HG03095 (cell line): ENCODE data around the gene EPAS1.

Experiments
- ATAC-seq: cut with Tn5 transposase; IDR thresholded peaks from one replicate; pipeline ENCODE4 v1.9.1; 2021; ENCODE audit warnings: moderate library complexity; ENCODE audit not compliant: unreplicated experiment

Gene EPAS1

DNA sequence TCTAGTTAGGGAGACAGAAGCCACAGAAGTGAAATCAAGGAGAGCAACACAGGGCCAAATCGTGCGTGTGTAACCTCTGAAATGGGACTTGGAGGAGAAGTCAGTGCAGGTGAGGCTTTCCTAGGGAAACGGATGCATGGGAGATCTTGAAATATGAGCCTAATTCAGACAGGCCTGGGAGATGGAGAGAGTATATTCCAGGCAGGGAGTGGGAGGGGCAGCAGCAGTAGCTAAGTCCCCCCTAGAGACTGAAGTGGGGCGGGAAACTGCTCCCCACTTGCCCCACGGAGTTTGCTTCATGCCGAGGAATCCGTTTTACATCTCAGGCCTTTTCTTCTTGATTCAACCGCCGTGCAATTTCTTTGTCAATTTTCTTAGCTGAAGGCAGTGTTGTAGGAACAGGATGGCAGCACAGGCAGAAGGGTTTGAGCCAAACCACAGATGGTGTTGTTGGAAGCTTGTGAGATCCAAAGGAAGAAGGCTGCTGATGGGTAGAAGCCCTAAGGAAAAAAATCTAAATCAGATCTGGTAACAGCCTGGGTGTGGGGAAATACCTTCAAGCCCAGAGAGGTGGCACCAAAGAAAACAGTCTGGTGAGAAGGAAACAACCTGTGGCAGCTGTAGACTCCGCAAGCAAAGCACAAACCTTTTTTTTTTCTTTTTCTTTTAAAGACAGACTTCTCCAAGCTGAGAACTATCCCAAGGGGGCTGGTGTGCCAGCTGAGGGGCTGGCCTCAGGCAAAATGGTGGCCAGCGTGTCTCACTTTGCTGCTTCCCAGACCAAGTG lies 40.2 kb downstream of the EPAS1 start:
- no peak for ATAC-seq

GRCh38 chr2:46338674-46339073 lies 41.5 kb downstream of the EPAS1 start:
- no peak for ATAC-seq

DNA sequence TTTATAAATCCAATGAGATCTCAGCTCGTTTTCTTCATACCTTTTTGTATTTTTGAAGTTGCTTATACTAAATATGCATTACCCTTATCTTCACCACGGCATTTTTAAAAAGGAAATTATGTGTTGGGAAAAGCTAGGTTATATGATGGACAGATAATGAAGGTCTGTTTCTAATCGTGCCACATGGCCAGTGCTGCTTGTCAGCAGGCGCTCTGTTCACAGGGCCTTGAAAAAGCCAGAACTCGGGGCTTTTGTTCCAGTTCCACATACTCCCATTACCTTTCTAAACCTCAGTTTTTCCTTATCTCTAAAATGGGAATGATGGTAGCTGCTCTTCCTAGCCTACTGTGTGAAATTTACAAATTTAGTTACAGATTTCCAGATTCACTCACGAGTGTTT lies 42.0 kb downstream of the EPAS1 start:
- no peak for ATAC-seq

- no peak for ATAC-seq
Measured at GRCh38 chr2:46339676-46340459, 42.7 kb downstream of the EPAS1 start.

DNA sequence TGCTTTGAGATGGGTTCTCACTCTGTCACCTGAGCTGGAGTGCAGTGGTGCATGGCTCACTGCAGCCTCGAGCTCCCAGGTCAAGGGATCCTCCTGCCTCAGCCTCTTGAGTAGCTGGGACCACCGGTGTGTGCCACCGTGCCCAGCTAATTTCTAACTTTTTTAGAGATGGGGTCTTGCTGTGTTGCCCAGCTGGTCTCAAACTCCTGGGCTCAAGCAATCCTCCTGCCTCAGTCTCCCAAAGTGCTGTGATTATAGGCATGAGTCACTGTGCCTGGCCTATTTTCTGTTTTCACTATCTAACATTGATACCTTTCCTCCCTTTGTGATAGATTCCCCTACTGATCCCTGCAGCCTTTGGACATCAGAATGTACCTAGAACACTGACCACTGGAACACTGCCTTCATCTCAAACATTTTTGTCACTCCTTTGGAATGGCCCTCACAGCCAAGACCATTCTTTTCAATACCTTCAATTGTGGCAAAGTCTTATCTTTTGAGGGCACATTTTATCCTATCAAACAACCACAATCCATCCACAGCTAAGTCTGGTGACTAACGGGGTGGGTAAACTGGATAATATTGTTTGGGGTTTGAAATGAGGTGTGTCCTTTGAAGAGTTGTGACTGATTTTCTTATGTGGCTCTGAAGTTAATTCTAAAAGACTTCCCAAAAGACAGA lies 43.7 kb downstream of the EPAS1 start:
- ATAC-seq: no peak

DNA sequence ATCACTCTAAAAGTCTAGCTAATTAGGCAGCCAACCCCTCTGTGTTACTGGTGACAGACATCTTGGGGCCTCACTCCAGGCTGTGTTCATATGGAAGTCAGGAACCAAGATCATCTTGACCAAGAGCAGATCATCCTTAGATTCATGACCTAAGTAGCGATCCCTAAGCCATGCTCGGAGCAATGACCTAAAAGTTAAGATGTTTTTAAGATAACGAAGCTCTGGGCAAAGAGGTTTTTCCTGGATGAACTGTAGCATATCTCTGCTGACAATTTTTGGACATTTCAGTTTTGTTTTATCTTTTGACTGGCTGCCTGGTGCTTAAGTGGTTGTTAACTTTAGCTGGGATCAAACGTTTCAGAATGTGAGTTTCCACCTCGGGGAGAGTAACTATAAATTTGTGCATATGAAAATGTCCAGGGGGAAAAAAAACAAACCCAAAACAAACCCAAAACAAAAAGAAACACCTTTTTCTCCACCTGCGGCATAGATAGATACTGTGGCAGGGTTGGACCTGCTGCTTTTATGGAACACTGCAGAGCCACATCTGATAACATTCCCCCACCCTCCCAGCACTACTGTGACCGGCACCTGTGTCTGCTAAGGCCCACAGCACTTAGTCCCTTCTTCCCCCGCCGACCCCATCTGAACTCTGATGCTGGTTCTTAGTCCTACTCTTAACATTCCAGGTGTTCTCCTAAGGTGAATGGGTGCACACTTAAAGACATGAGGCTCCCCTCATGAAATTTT lies 45.5 kb downstream of the EPAS1 start:
- ATAC-seq: no peak

DNA sequence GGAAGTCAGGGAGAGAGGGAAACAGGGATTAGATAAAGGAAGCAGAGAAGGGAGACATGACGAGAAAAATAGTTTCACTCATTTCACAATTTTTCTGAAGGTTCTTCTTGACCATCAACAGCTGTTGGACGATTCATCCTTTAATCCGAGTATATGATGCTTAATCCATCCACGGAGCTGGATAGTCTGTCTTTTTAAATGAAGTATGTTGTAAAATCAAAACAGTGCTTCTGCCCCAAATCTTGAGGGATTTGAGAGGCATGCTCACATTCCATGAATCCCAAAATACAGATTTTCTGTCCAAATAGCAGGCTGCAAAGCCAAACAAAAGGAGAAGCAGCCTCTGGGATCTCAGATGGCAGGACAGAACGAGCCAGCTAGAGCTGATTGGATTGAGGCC lies 47.5 kb downstream of the EPAS1 start:
- ATAC-seq: no peak

- ATAC-seq: no peak
Measured at GRCh38 chr2:46345775-46346174, 48.6 kb downstream of the EPAS1 start.

DNA sequence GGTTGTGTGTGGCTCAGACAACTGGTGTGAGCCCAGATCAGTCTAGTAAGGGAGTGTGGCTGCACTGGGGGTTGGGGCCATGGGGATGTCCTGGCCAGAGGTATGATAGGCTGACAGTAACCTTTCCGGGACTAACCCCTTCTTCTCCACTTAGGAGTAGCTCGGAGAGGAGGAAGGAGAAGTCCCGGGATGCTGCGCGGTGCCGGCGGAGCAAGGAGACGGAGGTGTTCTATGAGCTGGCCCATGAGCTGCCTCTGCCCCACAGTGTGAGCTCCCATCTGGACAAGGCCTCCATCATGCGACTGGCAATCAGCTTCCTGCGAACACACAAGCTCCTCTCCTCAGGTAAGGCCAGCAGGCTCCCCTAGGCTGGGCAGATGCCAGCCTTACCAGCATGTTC lies 49.5 kb downstream of the EPAS1 start:
- no peak for ATAC-seq

DNA sequence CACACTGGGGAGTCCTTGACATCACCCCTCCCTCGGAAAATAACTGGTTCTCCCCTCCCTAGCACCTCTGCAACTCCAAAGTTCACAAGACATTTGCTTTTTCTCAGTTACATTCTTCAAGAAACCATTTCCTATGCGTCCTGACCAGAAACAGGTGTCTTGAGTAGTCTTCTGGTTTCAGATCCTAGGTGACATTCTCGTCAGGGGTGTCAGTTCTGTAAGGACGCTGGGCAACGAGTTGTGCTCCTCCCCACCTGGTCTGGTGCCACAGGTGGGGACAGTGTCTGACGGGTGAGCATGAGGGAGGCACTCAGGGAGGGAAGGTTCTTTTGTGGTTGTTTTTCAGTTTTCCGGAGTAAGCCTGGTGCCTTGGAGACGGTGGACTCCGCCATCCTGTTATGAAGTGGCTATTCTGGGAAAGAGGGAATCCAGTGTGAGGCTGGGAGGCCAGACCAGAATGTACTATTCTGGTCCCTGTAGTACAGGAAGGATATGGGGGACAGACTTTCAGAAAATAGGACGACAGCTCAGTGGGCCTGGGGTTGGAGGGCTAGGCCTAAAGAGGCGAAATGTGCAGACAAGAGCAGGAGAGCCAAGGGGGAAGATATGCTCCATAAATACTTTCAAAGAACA lies 50.6 kb downstream of the EPAS1 start:
- ATAC-seq: no peak

DNA sequence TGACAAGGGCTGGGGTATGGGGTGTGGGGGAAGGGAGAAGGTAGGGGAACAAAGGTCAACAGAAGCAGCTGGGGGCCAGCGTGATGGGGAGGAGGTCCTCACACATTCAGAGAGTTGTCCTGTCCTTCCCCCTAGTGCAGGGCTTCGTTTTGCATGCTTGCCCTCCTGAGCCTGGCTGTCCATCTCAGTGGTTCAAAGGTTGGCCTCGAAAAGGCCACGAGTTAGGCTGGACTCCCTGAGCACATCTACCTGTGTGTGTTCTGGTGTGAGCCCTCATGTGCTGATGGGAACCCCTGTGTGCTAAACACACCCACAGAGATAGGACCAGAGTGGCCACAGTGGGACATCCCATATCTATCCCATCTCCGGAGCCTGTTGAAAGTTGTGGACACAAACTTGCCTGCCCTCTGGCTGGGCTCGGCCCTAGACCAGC lies 51.9 kb downstream of the EPAS1 start:
- no peak for ATAC-seq

DNA sequence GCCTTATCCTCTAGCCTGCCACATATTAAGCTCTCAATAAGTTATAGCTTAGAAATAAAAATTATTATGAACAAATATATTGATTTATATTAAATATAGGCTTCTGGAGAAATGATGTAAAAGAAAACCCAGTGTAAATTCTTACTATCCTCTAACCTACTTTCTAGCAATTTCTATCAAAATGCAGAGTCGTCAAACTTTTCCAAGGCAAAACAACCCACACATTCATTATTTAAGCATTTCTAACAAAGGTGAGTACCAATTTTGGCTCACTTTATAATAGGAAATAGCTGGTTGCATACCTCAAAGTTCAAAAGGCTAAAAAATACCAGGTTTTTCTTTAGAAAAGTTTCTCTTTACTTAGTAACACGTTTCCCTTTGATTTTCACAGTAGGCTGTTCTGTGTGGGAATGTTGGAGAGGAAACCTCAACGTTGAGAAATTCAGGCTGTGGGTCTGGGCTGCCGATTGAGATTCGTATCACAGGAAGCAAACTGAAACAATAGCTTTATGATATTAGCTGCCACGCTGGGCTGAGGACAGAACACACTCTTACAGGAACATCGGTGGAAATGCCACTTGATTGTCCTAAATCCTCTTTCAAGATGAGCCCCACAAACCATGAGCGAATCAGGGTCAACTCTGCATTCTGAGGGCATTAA lies 53.0 kb downstream of the EPAS1 start:
- ATAC-seq: no peak

DNA sequence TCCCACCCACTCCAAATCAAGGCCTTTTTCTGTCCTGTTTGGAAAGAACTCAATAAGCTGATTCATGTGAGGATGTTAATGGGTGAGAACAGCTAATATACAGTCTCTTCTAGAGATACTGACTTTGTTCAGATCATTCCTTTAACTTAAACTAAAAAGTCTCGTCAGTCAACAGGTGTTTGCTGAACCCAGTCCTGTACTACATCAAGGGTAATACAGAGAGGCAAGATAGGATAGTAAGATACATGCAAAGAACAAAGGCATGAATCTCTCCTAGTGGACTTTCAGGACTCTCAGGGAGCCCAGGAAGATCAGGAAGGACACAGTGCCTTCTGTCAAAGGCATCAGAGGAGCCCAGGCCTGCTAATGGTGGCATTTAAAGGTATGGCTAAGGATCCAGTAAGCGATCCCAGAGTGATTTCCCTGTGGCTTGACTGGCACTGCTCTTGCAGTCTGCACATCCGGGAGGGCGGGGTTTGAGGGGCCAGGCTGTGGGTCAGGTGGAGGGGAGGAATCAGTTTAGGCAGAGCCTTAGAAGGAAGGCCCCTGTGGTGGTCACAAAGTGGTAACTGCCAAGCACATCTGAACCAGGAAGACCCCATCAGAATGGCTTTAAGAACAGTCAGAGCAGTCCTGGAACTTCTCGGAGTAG lies 54.0 kb downstream of the EPAS1 start:
- no peak for ATAC-seq

- ATAC-seq: no peak
Measured at GRCh38 chr2:46351750-46352138, 54.5 kb downstream of the EPAS1 start.

DNA sequence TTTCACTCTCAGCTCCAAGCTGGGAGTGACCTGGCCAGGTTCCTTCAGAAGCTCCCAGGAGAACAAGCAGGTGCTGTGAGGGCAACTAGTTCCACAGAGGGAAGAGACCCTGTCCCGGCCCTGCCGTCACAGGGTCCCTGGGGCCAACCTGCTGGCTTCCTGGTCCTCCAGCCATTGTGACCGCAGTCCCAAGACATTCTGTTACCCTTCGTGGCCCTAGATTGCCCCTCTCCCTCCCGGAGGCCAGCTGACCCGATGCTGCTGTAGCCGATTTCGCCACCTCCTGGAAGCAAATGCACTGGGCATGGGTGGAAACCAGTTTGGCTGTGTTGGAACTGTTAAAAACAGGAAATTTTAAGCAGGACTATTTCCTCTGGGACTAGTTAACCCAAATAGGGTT lies 55.4 kb downstream of the EPAS1 start:
- ATAC-seq: no peak

- no peak for ATAC-seq
Measured at GRCh38 chr2:46353509-46353908, 56.3 kb downstream of the EPAS1 start.

GRCh38 chr2:46355756-46356155 lies 58.5 kb downstream of the EPAS1 start:
- ATAC-seq: no peak

DNA sequence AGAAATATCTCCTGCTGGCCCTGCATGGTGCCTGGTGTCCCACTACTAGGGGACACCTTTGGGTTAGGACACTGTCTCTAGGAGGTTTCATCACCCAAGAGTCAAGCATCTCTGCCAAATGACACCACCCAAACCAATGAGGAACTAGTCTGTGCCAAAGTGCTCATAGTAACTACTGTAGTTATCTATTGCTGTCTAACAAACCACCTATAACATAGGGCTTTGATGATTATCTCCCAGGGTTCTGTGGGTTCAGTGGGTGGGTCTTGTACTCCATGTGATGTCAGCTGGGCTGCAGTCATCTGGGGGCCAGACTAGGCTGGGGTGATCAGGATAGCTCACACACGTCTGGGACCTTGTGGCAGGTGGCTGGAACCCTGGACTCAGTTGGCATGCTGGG lies 59.8 kb downstream of the EPAS1 start:
- no peak for ATAC-seq

DNA sequence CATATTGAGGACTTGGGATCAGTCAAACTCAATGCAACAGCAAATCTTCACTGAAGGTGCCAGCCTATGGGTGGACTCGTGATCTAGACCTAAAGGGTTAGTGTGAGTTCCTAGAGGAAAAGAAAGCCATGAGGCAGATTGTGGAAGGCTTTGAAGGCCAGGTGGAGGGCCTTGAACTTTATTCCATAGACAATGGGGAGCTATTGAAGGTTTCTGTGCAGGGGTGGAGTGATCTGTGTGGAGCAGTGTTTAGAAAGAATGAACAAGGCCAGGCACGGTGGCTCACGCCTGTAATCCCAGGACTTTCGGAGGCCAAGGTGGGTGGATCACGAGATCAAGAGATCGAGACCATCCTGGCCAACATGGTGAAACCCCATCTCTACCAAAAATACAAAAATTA lies 61.5 kb downstream of the EPAS1 start:
- ATAC-seq: no peak

- no peak for ATAC-seq
Measured at GRCh38 chr2:46360303-46360702, 63.1 kb downstream of the EPAS1 start.
